HG02970 (cell line): Measurements from ENCODE around the gene PDE4B.
"Not testable (repeated sequence)": the region's sequence is repeated elsewhere in the genome, so short reads cannot be mapped to it uniquely, and the experiment has no call there.

Experiments
- ATAC-seq: cut with Tn5 transposase; IDR thresholded peaks from one replicate; pipeline ENCODE4 v1.9.1; 2021; ENCODE audit warnings: mild to moderate bottlenecking, moderate library complexity, moderate number of reproducible peaks; ENCODE audit not compliant: unreplicated experiment, low FRiP score

The PDE4B gene

GRCh38 chr1:66035616-66036245 lies 243.0 kb downstream of the PDE4B start:
- no peak for ATAC-seq

- ATAC-seq = no peak
Measured at GRCh38 chr1:66041654-66042053, 249.0 kb downstream of the PDE4B start.

- ATAC-seq = no peak
Measured at GRCh38 chr1:66043186-66043585, 250.5 kb downstream of the PDE4B start.

- no peak for ATAC-seq
Measured at GRCh38 chr1:66044912-66045311, 252.2 kb downstream of the PDE4B start.

DNA sequence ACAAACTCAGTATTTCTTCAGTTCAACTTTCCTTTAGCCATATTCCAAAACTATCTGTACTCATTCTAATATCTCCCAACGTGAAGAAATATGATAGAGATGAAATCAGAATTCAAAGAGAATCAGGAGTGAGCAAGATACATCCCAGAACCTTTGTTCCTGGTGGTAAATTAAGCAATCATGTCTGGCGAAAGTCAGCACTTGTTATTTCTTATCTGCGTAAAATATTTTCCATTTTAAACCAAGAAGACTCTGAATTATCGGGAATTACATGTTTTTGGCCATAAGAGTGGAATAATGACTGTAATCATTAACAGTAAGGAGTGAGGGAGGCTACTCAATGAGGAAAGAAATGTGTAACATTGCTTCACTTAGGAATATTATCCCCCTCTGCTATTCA lies 253.7 kb downstream of the PDE4B start:
- ATAC-seq = no peak

GRCh38 chr1:66048011-66048410 lies 255.3 kb downstream of the PDE4B start:
- no peak for ATAC-seq

DNA sequence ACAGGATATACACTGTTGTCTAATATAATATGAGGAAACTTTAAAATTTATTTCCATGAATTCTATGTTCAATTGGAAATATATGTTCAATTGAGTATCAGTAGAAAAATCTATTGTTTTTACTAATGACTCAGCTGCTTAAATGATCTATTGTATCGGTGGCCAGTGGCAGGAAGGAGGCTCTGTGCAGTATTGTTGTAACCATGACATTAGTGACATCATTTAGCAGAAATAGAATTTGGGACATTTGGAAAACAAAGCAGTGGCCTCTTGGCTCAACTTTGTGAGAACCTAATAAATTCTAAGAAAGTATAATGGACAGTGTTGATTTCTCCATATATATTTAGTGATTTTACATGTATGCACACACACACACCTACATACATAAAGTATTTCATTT lies 257.4 kb downstream of the PDE4B start:
- ATAC-seq = no peak

- no peak for ATAC-seq
Measured at GRCh38 chr1:66050633-66051032, 257.9 kb downstream of the PDE4B start.

DNA sequence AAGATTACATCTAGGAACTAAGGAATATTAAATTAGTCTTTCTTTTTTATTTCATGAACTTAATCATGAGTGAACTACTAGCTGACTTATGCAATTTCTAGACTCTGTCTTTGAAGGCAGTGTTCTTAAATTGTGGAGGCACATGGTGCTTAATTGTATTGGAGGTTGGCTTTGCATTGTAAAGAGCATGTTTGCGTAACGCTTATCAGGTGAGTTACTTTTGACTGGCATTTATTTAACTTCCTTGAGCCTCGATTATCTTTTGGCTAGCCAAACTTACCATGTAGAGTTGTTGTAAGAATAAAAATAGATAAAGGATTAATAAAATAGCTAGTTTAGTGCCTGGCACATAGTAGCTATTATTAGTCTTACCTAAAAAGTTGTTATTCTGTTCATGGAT lies 262.4 kb downstream of the PDE4B start:
- ATAC-seq = no peak

- ATAC-seq = not testable (repeated sequence)
Measured at GRCh38 chr1:66057448-66057847, 264.8 kb downstream of the PDE4B start.

GRCh38 chr1:66058558-66058957 lies 265.9 kb downstream of the PDE4B start:
- no peak for ATAC-seq

DNA sequence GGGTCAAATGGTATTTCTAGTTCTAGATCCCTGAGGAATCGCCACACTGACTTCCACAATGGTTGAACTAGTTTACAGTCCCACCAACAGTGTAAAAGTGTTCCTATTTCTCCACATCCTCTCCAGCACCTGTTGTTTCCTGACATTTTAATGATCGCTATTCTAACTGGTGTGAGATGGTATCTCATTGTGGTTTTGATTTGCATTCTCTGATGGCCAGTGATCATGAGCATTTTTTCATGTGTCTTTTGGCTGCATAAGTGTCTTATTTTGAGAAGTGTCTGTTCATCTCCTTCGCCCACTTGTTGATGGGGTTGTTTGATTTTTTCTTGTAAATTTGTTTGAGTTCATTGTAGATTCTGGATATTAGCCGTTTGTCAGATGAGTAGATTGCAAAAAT lies 274.5 kb downstream of the PDE4B start:
- not testable (repeated sequence) for ATAC-seq

DNA sequence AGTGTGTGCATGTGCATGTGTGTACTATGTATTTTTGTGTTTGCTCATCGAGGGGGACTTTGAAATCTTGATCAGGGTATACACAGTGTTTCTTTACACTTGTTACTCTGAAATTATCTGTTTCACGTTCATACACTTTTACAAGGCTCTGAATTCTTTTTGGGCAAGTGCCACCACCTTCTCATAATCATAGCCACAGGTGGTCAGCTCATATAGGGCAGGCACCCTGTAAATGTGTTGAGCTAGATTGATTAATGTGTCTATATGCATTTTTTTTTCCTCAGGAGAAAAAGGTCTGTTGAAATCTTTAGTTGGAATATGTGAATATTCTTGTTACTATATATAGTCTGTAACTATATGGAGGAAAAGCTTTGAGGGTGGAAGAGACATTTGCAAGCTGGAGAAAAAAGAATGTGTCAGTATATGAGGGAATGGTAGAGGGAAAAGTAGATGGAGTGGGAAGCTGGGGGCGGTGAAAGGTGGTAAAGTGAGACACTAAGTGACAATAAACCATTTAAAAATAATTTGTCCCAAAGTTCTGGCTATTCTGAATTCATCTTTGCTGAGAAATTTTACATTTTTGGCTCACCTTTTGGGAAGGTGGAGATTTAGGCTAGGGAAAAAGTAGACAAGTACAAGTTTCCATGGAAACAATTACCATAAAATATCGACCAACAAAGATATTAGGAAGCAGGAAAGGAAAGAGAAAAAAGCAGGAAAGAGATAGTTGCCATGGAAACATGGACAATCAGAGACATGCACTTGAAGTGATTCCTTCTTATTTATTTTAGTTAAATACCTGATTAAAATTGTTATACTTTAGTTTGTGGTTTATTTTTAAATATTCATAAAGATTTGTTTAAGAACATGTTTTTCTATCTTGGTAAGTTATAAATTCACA lies 277.5 kb downstream of the PDE4B start:
- ATAC-seq = no peak

- no peak for ATAC-seq
Measured at GRCh38 chr1:66073388-66073787, 280.7 kb downstream of the PDE4B start.

- no peak for ATAC-seq
Measured at GRCh38 chr1:66074147-66074546, 281.5 kb downstream of the PDE4B start.

GRCh38 chr1:66078412-66078811 lies 285.7 kb downstream of the PDE4B start:
- no peak for ATAC-seq

GRCh38 chr1:66083003-66083402 lies 290.3 kb downstream of the PDE4B start:
- no peak for ATAC-seq

DNA sequence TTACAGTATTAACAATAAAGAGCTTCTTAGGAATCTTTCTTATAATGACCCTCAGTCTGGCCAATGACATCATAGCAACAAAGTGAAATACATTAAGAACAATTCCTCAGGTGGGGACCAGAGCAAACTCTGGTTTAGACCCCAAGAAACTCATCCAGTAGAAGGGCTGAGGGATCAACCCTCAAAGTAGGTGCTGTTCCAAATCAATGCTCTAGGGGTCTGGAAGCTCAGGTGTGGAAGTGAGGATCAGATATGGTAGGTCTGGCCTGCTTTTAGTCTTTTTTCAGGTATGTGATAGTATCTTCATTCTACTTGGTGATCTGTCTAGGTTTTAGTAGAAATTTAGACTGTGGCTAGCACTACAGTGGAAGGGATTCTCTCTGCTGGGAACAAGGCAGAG lies 291.7 kb downstream of the PDE4B start:
- ATAC-seq = no peak

DNA sequence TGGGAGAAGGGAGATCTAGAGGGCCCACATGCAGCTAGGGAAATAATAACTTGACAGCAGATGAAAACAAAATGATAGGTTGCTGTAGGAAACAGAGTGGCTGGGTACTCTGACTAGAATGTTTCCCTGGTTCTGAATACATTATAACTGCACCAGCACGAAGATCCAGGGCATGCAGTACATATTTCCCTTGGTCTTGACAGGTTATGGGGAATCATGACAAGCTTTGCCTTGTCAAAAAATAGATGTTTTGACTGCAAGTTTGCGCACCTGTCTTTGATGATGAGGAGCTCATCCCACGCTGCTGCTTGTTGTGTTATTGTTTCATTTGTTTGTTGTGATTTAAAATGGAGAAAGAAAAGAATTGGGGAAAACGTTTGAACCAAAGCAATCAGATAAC lies 292.9 kb downstream of the PDE4B start:
- no peak for ATAC-seq

- ATAC-seq = no peak
Measured at GRCh38 chr1:66088787-66089186, 296.1 kb downstream of the PDE4B start.

DNA sequence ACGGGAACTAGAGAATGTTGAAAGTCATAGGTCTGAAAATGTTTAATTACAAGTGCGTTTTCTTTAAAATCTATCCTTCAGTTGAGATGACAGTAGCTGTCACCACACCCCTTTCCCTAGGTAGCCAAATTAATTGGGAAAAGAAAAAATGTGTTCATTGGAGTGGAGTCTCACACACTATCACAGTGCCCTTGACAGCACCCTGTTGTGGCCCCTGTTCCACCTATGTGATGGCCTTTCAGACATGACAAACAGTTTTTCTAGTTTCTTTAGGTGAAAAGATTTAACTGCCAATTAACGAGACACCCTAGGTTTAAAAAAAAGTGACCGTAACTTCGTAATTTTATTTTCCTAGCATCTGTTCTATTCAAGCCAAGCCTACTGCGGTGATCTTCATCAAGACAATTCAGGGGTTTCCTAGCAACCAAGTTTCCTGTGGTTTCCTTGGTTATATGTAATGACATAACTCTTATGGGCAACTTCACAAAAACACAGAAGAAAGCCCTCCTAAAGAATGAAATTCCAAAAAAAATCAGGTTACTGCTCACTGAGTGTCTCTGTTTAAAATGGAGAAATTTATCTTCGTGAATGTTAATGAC lies 298.3 kb downstream of the PDE4B start:
- ATAC-seq = no peak

DNA sequence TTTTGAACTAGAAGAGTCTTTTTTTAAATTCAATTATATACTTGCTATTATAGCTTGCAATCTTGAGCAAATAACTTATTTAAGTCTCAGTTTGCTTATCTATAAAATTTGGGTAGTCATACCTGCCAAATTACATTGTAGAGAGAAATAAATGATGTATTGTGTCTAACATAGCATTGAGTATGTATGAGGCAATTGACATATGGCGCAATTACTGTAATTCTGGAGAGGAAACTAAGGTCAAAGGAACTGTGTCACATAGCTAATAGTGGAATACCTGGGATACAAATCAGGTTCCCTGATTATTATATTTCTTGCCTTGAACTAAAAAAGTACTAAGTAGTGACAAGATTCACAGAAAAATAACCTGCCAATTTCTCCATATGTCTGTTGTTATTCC lies 302.5 kb downstream of the PDE4B start:
- no peak for ATAC-seq
